Osteoblast (primary cell): ENCODE data around the gene ABI3BP. TPM values are rescaled to one million over a fixed set of nuclear protein-coding genes. Genes with fewer than 3 reads are reported as not detected.
A peak's percentile ranks its signal among the peaks of the same experiment; 100 is the strongest.

Experiments
- DNase-seq: peaks from one replicate; pipeline ENCODE4 v3.0.0; 2011; ENCODE audit warnings: low spot score, mixed read lengths; ENCODE audit not compliant: insufficient read length; ENCODE audit errors: missing footprints
- H2AFZ ChIP-seq: 2 replicates; pipeline ENCODE4 v1.6.0; 2011; ENCODE audit warnings: mild to moderate bottlenecking, low read length
- H3K27ac ChIP-seq: 2 replicates; pipeline ENCODE4 v1.5.1; 2011; ENCODE audit warnings: mild to moderate bottlenecking, low read depth, low read length, moderate library complexity
- H3K27me3 ChIP-seq: 2 replicates; pipeline ENCODE4 v1.6.0; 2012; ENCODE audit warnings: mild to moderate bottlenecking, control low read depth, inconsistent platforms, low read length, moderate library complexity; ENCODE audit not compliant: insufficient read depth
- H3K36me3 ChIP-seq: 2 replicates; pipeline ENCODE4 v1.5.1; 2011; ENCODE audit warnings: mild to moderate bottlenecking, low read length, control low read depth, moderate library complexity; ENCODE audit not compliant: insufficient read depth
- H3K4me1 ChIP-seq: 2 replicates; pipeline ENCODE4 v1.5.1; 2011; ENCODE audit warnings: mild to moderate bottlenecking, low read length, control low read depth, moderate library complexity; ENCODE audit not compliant: insufficient read depth
- H3K4me2 ChIP-seq: 2 replicates; pipeline ENCODE4 v1.6.0; 2011; ENCODE audit warnings: mild to moderate bottlenecking, low read length; ENCODE audit not compliant: insufficient read depth
- H3K4me3 ChIP-seq: fragments of 200-600 bp; sonication (generic); 3 replicates; pipeline ENCODE4 v1.5.1; 2012; ENCODE audit warnings: mild to moderate bottlenecking, low read length, inconsistent platforms; ENCODE audit not compliant: insufficient read depth
- H3K79me2 ChIP-seq: 2 replicates; pipeline ENCODE4 v1.6.0; 2012; ENCODE audit warnings: mild to moderate bottlenecking, low read length, control low read depth, inconsistent platforms; ENCODE audit not compliant: insufficient read depth
- H3K9me3 ChIP-seq: 2 replicates; pipeline ENCODE4 v1.5.1; 2011; ENCODE audit warnings: low read depth, low read length, control low read depth
- H4K20me1 ChIP-seq: 2 replicates; pipeline ENCODE4 v1.6.0; 2012; ENCODE audit warnings: mild to moderate bottlenecking, low read length, control low read depth; ENCODE audit not compliant: insufficient read depth
- total RNA-seq: library from RNA; depleted of rRNA; stranded (reverse); fragments of >200 nt; gene quantifications from 2 replicates; pipeline ENCODE4 v1.2.3, GENCODE V29; 2012
- TF ChIP-seq, protein P1 (sequence below): IDR thresholded peaks from 2 replicates; pipeline ENCODE4 v1.5.1; 2011; ENCODE audit warnings: mild to moderate bottlenecking, low read depth, low read length, moderate library complexity; ENCODE audit errors: extremely low read depth

Gene ABI3BP
- total RNA-seq, 1 donor, result 130 TPM

- H3K36me3 ChIP-seq, result peaks cover 24% of the 10 kb centered on the region
- H3K79me2 ChIP-seq, result no peaks in the 10 kb centered on the region
- H3K27me3 ChIP-seq, result no peaks in the 10 kb centered on the region
- H3K4me3 ChIP-seq, result no peak overlapping the region
- H4K20me1 ChIP-seq, result no peaks in the 10 kb centered on the region
- TF ChIP-seq, protein P1, sequence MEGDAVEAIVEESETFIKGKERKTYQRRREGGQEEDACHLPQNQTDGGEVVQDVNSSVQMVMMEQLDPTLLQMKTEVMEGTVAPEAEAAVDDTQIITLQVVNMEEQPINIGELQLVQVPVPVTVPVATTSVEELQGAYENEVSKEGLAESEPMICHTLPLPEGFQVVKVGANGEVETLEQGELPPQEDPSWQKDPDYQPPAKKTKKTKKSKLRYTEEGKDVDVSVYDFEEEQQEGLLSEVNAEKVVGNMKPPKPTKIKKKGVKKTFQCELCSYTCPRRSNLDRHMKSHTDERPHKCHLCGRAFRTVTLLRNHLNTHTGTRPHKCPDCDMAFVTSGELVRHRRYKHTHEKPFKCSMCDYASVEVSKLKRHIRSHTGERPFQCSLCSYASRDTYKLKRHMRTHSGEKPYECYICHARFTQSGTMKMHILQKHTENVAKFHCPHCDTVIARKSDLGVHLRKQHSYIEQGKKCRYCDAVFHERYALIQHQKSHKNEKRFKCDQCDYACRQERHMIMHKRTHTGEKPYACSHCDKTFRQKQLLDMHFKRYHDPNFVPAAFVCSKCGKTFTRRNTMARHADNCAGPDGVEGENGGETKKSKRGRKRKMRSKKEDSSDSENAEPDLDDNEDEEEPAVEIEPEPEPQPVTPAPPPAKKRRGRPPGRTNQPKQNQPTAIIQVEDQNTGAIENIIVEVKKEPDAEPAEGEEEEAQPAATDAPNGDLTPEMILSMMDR, result no peak
- H3K4me1 ChIP-seq, result peaks cover 13% of the 10 kb centered on the region
- no peaks in the 10 kb centered on the region for H3K9me3 ChIP-seq
- no peak overlapping the region for H2AFZ ChIP-seq
- no peak overlapping the region for H3K4me2 ChIP-seq
- H3K27ac ChIP-seq, result no peak overlapping the region
- no peak for DNase-seq
Measured at GRCh38 chr3:100815583-100815982, 177.6 kb downstream of the ABI3BP start.

DNA sequence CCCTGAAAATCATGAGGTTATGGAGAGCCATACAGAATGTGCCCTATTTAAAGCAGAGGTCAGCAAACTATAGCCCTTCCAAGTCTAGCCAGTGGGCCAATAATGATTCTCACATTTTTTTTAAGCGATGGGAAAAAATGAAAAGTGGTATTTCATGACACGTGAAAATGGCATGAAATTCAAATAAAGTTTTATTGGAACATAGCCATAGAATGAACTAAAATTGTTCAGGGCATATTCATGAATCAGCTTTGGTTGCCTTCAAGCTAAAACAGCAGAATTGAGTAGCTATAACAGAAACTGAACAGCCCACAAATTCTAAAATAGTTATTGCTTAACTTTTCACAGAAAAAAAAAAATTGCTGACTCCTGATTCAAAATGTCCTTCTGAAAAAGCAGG lies 179.4 kb downstream of the ABI3BP start:
- TF ChIP-seq, protein P1, result no peak
- no peak for DNase-seq

DNA sequence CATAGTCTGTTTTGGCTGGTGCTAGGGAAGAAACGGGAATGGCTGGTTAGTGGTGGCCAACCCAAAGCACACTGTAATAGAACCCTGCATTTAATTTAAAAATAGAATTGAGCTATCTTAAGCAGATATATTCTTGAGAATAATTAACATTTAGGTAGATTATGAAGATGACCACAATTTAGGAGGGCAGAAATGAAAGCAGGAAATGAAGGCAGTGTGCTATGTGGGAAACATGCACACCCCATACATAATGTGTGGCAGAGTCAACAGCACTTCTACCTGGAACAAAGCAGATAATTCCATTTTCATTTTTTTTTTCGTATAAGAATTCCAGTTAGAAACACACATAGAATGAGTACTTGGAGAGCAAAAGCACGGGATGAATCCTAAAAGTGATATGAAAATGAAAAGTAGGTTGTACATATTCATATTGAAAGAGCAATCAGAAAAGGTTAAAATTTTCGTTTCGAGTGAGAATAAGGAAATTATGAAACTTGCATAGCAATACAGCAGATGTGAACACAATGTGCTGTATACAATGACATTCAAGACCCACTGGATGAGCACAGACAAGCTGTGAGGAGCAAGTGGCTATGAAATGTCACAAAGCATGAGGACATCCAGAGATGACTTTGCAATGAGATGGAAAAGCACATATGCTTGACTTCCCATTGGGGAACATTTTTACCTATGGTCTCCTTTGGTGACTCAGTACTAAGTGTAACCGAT lies 181.3 kb downstream of the ABI3BP start:
- Histone ChIP-seq H3K27ac (peak overlapping the region; percentile 66), H3K4me3 (no peak overlapping the region), H3K79me2 (no peaks in the 10 kb centered on the region), H2AFZ (no peak overlapping the region), H3K4me1 (peaks cover 19% of the 10 kb centered on the region), H3K27me3 (no peaks in the 10 kb centered on the region), H4K20me1 (no peaks in the 10 kb centered on the region), H3K36me3 (peaks cover 25% of the 10 kb centered on the region), H3K4me2 (no peak overlapping the region), H3K9me3 (no peaks in the 10 kb centered on the region)
- no peak for DNase-seq
- TF ChIP-seq, protein P1, result no peak

More for the DNA sequence above, 179.4 kb downstream of the ABI3BP start:
- Histone ChIP-seq H3K4me2 (no peak overlapping the region), H3K4me3 (no peak overlapping the region), H4K20me1 (no peaks in the 10 kb centered on the region), H3K27me3 (no peaks in the 10 kb centered on the region), H3K36me3 (peaks cover 24% of the 10 kb centered on the region), H3K4me1 (peaks cover 19% of the 10 kb centered on the region), H3K9me3 (no peaks in the 10 kb centered on the region), H3K27ac (peak overlapping the region; percentile 35), H3K79me2 (no peaks in the 10 kb centered on the region), H2AFZ (no peak overlapping the region)

GRCh38 chr3:100810671-100811070 lies 182.6 kb downstream of the ABI3BP start:
- Histone ChIP-seq H3K27ac (peak overlapping the region; percentile 66), H3K79me2 (no peaks in the 10 kb centered on the region), H2AFZ (no peak overlapping the region), H3K4me3 (no peak overlapping the region), H3K4me2 (no peak overlapping the region), H3K27me3 (no peaks in the 10 kb centered on the region), H4K20me1 (no peaks in the 10 kb centered on the region), H3K36me3 (peaks cover 23% of the 10 kb centered on the region), H3K9me3 (no peaks in the 10 kb centered on the region), H3K4me1 (peaks cover 19% of the 10 kb centered on the region)
- no peak for DNase-seq
- TF ChIP-seq, protein P1, result no peak
